Fibroblast of skin of right biceps (primary cell): ENCODE measurements around the gene RTP4.
A peak's percentile ranks its signal among the peaks of the same experiment; 100 is the strongest.

Experiments used
- DNase-seq: peaks from one replicate; pipeline ENCODE4 v3.0.0-alpha.2; 2013

Gene RTP4, protein sequence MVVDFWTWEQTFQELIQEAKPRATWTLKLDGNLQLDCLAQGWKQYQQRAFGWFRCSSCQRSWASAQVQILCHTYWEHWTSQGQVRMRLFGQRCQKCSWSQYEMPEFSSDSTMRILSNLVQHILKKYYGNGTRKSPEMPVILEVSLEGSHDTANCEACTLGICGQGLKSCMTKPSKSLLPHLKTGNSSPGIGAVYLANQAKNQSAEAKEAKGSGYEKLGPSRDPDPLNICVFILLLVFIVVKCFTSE

GRCh38 chr3:187368251-187369088, at the start of gene RTP4:
RTP4 (plus strand) TSS chr3:187368385; CDS start chr3:187368442, 57 bp downstream.
- DNase-seq, result no peak

DNA sequence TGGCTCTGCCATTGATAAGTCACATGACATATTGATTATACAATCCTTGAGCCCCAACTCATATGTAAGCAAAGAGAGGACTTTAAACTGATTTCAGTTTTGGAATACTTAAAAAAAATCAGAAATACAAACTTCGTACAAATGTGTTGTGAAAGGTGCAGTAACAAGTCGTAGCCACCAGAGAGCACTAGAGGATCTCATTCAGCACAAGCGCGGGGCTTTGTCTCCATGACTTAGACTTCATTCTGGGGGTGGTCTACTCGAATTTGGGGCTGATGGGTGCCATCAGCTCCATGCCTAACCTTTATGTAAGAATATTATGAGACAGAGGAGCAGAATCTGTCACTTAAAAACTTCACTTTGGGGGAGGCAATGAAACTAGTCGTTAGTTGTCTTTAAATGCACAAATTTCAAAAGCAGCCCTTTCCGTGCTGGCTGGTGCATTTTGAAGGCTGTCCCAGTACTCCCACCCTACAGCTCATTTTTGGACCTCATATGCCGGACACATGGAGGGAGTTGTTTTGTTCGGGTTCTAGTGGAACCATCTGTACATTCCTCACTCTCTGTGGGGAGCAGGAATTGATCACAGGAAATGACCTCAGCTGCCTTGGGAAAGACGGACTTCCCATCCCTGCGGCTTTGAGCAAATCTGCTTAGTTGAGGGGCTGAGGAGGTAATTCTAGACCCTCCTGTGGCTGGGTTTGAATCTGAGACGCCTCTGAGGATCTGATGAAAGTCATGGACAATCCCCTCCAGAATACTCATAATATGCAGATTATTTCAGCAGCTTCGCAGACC, 49.2 kb upstream of the RTP4 start:
- peak; percentile 81 for DNase-seq

DNA sequence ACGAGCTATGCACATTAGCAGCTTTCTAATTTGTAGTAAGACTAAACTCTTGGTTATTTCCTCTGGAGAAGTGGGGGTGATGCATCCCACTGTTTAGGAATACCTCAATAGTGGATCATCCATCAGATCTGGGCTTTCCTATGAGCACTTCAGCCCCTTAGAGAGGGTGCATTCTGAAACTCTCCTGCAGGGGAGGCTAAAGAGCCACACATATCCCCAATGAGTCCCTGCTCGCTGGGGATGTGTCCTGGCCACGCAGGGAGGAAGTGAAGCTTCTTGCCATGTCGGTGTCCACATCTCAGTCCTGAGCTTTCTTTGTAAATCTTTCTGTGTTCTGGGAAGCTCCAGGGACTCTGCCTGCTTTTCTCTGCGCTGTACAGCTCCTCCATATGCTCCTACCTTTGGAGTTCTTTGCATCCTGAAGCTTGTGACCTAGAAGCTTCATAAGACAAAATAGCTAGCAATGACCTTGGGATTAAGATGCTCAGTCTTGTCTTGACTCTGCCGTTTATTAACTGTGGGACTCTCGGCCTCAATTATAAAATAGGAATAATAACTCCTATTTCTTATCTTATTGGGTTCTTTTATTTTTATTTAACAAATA, 48.4 kb upstream of the RTP4 start:
- DNase-seq, result peak; percentile 78

GRCh38 chr3:187321766-187322165, 46.4 kb upstream of the RTP4 start:
- DNase-seq, result no peak

- DNase-seq, result no peak
Observed at GRCh38 chr3:187322291-187322690, 45.9 kb upstream of the RTP4 start.

GRCh38 chr3:187323091-187323490, 45.1 kb upstream of the RTP4 start:
- DNase-seq, result no peak

DNA sequence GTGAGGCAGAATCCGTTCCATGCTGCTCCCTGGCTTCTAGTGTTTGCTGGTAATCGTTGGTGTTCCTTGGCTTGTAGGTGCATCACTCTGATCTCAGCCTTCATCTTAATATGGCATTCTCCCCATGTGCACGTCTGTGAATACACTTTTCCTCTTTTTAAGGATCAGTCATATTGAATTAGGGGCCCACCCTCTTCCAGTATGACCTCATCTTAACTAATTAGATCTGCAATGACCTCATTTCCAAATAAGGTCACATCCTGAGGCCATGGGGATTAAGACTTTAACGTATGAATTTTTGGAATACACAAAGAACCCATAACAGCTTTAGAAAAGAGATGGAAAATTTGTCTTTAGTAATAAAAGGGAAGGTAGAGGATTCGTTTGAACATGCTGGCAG, 42.6 kb upstream of the RTP4 start:
- no peak for DNase-seq

GRCh38 chr3:187327845-187328244, 40.3 kb upstream of the RTP4 start:
- no peak for DNase-seq

DNA sequence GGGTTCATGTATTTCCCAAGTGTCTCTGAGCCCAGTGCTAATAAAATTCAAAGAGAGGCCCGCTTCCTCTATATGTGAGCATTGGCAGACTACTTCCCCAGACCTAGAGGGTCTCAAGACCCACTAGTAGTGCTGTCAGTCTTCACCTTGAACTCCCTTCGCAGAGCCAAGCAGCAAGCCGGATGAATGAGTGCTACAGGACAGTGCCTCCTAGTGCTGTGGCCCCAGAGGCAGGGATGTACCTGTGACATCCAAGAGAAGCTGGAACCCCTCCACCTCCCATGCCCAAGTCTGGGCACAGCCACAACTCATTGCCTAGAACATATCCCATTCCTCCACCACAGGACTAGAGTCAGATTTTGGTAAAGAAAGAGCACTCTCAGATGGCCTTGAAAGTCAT, 39.5 kb upstream of the RTP4 start:
- no peak for DNase-seq

- DNase-seq, result no peak
Observed at GRCh38 chr3:187334904-187335303, 33.3 kb upstream of the RTP4 start.

DNA sequence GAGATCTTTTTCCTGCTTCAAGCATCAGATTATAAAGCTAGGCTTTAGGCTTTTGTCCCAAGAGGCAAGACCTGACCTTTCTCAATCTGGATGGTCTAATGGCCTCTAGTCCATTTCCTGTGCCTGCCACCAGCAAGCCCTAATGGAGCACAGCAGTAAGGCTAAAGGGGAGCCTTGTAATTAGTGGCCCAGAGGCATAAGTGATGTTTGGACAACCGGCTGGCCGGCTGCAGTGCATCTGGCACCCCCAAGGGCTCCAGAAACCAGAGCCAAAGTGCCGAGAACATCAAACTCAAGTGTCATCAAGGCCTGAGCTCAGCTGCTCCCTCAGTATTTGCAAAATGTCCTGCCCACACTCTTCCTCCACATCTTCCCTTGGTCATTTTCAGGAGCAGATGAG, 31.9 kb upstream of the RTP4 start:
- no peak for DNase-seq

- DNase-seq, result no peak
Observed at GRCh38 chr3:187340578-187340977, 27.6 kb upstream of the RTP4 start.

DNA sequence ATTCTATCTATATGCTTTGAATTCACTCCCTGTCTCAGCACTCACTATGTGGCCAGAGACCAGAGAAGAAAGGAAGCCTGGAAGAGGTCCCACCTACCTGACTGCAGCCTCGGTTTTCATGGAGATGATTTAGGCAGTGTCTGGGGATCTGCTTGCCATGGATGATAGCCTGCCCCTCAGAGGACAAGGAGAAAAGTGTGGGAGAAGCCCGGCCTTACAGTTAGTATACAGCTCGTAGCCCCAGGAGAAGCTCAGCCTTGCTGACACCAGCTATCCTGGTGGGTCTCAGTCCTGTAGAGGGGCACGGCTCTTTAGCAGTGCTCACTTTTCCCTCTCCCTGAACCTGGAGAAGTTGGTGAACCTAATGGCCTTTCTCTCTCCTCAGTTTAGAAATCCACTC, 25.9 kb upstream of the RTP4 start:
- DNase-seq, result no peak

DNA sequence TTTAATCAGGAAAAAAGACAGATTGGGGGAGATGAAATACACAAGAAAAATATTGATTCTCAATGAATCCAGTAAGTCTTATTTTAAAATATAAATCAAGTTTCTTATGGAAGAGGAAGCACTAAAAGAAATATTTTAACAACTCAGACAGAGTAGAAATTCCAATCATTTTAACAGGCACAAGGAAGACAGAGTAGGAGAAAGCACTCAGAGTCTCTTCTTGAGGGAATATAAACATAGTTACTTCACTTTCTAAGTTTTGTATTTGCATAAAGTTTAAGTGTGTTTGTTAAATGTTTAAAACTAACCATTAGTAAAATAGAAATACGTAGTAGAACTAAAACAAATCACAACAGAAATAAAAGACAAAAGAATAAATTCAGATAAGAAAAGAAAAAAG, 24.5 kb upstream of the RTP4 start:
- no peak for DNase-seq

DNA sequence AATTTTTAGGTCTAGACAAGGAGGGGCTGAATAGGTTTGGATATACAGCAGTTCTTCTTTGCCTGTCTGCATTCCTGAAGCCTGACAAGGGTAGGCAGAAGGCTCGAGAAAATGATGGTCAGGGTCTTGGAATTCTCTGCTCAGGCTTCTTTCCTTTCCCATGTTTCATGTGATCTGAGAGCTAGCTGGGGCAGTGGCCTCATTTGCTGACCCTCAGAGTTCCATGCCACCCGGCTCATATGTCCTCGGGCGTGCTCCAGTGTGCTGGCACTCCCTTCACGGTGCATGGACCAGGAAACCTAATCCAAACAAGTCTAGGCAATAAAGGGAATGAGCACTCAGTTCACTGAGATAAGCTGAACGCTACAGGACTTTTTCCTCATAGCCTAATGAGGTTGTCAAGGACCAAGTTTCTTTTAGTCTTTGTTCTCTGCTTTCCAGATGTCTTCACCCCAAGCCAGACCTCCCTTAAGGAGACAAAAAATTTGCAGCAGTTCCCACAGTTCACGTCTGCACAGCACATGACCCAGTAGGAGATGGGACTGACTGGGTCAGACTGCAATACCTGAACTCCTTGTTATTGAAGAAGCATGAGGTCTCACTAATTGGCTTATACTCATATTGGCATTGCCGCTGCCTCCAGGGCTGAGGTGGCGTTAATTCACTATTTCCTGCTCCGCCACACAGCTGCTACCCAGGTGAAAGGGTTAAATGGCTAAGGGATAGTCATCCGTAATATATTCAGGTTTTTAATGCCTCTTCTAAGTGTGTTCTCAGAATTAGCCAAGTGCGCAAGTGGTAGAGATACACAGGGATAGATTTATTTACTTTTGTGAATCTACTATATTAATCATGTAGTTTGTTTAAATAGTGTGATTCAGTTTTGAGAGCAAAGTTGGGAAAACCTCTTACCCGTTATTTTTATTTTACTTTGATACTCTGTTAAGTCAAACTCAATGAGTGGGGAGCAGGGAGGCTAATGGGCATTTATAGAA, 15.3 kb upstream of the RTP4 start:
- DNase-seq, result peak; percentile 59

DNA sequence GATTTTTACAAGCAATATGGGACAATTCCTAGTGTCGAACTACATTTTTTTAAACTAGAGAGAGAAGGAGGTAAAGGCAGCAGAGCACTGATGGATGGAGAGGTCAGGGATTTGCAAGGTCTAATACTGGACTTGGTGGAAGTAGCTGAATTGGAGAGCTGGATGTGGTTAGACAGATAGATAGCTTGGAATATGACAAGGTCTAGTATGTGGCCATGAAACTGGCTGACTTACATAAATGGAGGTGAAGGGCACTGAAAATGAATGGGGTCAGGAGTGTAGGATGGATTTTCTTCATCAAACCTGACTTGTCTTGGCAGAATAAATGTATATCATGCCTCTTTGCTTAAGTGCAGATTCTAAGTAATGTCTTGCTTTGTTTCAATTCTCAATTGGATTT, 10.1 kb upstream of the RTP4 start:
- DNase-seq, result no peak

DNA sequence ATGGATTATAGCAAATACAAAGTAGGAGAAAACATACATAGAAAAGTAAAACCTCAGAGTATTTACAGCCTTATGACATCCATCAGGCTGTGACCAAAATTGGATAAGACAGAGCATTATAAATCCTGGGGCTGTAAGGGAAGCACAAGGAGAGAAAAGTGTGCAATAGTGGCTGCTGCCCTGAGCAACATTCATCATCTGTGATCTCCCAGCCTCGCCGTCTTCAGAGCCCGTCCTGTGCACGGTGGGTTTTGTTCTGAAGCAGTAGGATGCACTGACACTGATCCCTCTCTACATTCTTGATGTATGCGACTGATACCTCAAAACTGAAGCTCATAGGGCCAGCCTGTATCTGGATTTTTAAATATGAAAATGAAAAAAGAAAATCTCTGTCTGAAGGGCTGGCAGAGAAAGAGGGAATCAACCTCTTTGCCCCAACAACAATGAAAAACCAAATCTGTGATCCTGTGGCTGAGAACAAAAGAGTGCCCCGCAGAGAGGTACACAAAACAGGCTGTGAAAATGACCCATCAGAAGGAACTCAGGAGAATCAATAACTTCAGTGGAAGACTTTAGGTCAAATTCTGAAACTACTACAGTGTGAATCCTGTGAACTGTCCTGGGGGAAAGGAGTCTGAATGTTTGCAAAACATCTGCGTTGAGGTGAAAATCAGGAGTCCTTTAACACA, 8.2 kb upstream of the RTP4 start:
- DNase-seq, result no peak

DNA sequence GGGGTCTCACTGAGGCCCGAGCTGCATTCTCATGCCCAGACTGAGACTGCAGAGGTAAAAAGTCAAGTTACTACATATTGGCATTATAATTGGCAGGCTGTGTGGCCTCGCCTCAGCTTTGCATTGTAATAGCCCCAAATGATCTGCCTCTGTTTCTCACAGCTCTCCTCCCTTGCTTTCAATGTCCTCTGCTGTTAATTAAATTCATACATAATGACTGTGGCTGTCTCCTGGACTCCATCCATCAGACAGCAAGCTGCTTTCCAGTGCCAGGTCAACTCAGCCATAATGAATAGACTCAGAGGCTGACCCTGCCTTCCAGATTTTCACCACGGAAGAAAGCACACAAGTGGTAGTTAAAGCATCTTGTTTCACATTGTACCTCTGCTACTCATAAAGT, 7.6 kb upstream of the RTP4 start:
- peak; percentile 7 for DNase-seq

- DNase-seq, result no peak
Observed at GRCh38 chr3:187361835-187362234, 6.3 kb upstream of the RTP4 start.

GRCh38 chr3:187367561-187368103, 553 bp upstream of the RTP4 start:
- no peak for DNase-seq

- no peak for DNase-seq
Observed at GRCh38 chr3:187369089-187369447, 883 bp downstream of the RTP4 start.
